ENCODE measurements around the gene GFPT1. TPM values are rescaled to one million over a fixed set of nuclear protein-coding genes. Genes with fewer than 3 reads are reported as not detected.

Gene GFPT1
- total and polyA plus RNA-seq, 4 donors, result 14.7 to 42.6 (median 18.1) TPM

DNA sequence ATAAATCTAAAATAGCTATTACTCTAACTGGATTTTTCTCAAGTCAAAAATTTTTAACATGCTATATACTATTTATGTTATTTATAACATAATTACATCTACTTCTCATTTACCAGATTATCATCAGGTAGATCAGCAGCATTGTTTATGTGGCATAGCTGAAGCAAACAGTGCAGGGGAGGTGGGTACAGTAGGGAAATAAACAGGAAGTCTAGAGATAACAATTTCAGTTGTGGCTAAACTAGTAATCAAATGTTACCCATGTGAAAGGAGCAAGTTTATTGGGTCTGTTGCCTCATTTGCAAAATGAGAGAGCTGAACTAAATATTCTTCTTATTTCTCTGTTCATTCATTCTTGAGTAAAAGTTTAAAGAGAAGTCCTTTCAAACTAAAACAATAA, 27.7 kb downstream of the GFPT1 start:
- Histone ChIP-seq H3K36me3 (ENCODE audit: control insufficient read depth in 4 of 4, insufficient read depth in 3 of 4, low read depth in 1 of 4, low read length in 3 of 4) (peaks cover 9 to 59% (median 52%) of the 10 kb centered on the region in 4 donors), H3K9me3 (ENCODE audit: control insufficient read depth in 4 of 4, low read length in 3 of 4) (no peaks in the 10 kb centered on the region), H3K27me3 (ENCODE audit: control insufficient read depth in 4 of 4, insufficient read depth in 4 of 4, low read length in 3 of 4) (no peaks in the 10 kb centered on the region), H3K9ac (ENCODE audit: low read depth in 1 of 2, low read length in 2 of 2) (no peak overlapping the region), H3K4me3 (ENCODE audit: low read depth in 1 of 3, low read length in 3 of 3) (no peak overlapping the region), H3K27ac (ENCODE audit: low read depth in 1 of 2, low read length in 2 of 2) (no peak overlapping the region), H3K4me1 (ENCODE audit: control insufficient read depth in 4 of 4, insufficient read depth in 4 of 4, low read length in 3 of 4) (peaks cover 0 to 3% (median 0%) of the 10 kb centered on the region in 4 donors)
- TF ChIP-seq RXRA (IDR thresholded peaks at IDR 0.05) (no peak), TAF1 (conservative IDR thresholded peaks at IDR 0.05) (no peak), GABPA (IDR thresholded peaks at IDR 0.05 in 1 of 2, conservative IDR thresholded peaks at IDR 0.05 in 1 of 2) (no peak), EGR1 (IDR thresholded peaks at IDR 0.05; ENCODE audit: low read depth in 2 of 2) (no peak), HNF4G (IDR thresholded peaks at IDR 0.05) (no peak), NR2F2 (IDR thresholded peaks at IDR 0.05) (no peak), HNF4A (conservative IDR thresholded peaks at IDR 0.05) (no peak), SP1 (IDR thresholded peaks at IDR 0.05) (no peak), FOXA1 (IDR thresholded peaks at IDR 0.05) (no peak), FOXA2 (IDR thresholded peaks at IDR 0.05) (no peak), JUND (IDR thresholded peaks at IDR 0.05) (no peak)
- TF ChIP-seq, protein P1, sequence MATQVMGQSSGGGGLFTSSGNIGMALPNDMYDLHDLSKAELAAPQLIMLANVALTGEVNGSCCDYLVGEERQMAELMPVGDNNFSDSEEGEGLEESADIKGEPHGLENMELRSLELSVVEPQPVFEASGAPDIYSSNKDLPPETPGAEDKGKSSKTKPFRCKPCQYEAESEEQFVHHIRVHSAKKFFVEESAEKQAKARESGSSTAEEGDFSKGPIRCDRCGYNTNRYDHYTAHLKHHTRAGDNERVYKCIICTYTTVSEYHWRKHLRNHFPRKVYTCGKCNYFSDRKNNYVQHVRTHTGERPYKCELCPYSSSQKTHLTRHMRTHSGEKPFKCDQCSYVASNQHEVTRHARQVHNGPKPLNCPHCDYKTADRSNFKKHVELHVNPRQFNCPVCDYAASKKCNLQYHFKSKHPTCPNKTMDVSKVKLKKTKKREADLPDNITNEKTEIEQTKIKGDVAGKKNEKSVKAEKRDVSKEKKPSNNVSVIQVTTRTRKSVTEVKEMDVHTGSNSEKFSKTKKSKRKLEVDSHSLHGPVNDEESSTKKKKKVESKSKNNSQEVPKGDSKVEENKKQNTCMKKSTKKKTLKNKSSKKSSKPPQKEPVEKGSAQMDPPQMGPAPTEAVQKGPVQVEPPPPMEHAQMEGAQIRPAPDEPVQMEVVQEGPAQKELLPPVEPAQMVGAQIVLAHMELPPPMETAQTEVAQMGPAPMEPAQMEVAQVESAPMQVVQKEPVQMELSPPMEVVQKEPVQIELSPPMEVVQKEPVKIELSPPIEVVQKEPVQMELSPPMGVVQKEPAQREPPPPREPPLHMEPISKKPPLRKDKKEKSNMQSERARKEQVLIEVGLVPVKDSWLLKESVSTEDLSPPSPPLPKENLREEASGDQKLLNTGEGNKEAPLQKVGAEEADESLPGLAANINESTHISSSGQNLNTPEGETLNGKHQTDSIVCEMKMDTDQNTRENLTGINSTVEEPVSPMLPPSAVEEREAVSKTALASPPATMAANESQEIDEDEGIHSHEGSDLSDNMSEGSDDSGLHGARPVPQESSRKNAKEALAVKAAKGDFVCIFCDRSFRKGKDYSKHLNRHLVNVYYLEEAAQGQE (IDR thresholded peaks at IDR 0.05), result no peak
- TF ChIP-seq, protein P2, sequence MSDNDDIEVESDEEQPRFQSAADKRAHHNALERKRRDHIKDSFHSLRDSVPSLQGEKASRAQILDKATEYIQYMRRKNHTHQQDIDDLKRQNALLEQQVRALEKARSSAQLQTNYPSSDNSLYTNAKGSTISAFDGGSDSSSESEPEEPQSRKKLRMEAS (IDR thresholded peaks at IDR 0.05), result no peak
- TF ChIP-seq, protein P3, sequence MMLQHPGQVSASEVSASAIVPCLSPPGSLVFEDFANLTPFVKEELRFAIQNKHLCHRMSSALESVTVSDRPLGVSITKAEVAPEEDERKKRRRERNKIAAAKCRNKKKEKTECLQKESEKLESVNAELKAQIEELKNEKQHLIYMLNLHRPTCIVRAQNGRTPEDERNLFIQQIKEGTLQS (IDR thresholded peaks at IDR 0.05), result no peak
- DNase-seq (ENCODE audit: low spot score), result no peak

DNA sequence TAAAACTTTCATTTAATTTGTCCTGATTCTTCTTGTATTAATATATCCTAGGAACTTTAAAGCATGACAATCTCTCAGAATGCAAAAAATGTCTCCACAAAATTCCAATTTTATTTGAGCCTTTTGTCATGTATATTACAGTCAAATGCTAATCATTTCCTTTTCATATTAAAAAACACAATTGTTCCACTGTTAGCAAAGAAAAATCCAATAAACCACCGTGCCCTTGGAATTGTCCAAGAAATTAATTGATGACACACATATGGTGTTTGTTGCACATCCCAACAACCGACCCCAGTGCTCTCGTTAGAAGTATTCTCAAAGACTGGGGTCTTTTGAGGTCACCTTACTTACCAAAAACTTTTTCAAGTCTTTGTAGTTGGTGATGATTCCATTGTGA, 28.1 kb downstream of the GFPT1 start:
- no peak for TF ChIP-seq JUND (IDR thresholded peaks at IDR 0.05)
- no peak for TF ChIP-seq FOXA1 (IDR thresholded peaks at IDR 0.05)
- TF ChIP-seq SP1 (IDR thresholded peaks at IDR 0.05), result no peak
- TF ChIP-seq RAD21 (IDR thresholded peaks at IDR 0.05), result no peak
- TF ChIP-seq HNF4A (conservative IDR thresholded peaks at IDR 0.05), result no peak
- TF ChIP-seq, protein P4, sequence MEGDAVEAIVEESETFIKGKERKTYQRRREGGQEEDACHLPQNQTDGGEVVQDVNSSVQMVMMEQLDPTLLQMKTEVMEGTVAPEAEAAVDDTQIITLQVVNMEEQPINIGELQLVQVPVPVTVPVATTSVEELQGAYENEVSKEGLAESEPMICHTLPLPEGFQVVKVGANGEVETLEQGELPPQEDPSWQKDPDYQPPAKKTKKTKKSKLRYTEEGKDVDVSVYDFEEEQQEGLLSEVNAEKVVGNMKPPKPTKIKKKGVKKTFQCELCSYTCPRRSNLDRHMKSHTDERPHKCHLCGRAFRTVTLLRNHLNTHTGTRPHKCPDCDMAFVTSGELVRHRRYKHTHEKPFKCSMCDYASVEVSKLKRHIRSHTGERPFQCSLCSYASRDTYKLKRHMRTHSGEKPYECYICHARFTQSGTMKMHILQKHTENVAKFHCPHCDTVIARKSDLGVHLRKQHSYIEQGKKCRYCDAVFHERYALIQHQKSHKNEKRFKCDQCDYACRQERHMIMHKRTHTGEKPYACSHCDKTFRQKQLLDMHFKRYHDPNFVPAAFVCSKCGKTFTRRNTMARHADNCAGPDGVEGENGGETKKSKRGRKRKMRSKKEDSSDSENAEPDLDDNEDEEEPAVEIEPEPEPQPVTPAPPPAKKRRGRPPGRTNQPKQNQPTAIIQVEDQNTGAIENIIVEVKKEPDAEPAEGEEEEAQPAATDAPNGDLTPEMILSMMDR (IDR thresholded peaks at IDR 0.05; ENCODE audit: low read depth, low read length, missing input control), result no peak
- no peak for TF ChIP-seq GABPA (IDR thresholded peaks at IDR 0.05 in 1 of 2, conservative IDR thresholded peaks at IDR 0.05 in 1 of 2)
- no peak for TF ChIP-seq TAF1 (conservative IDR thresholded peaks at IDR 0.05)
- TF ChIP-seq, protein P3 (IDR thresholded peaks at IDR 0.05), result no peak
- TF ChIP-seq FOXA2 (IDR thresholded peaks at IDR 0.05), result no peak
- TF ChIP-seq, protein P2 (IDR thresholded peaks at IDR 0.05), result no peak
- no peak for TF ChIP-seq RXRA (IDR thresholded peaks at IDR 0.05)
- WGBS, result 84% methylated on average over 3 of the region's 3 CpGs
- H3K27ac ChIP-seq (ENCODE audit: low read depth in 1 of 2, low read length in 2 of 2), result no peak overlapping the region

More for the DNA sequence above, 28.1 kb downstream of the GFPT1 start:
- Histone ChIP-seq H3K4me3 (ENCODE audit: low read depth in 1 of 3, low read length in 3 of 3) (no peak overlapping the region), H3K4me1 (ENCODE audit: control insufficient read depth in 4 of 4, insufficient read depth in 4 of 4, low read length in 3 of 4) (peaks cover 0 to 3% (median 0%) of the 10 kb centered on the region in 4 donors), H3K27me3 (ENCODE audit: control insufficient read depth in 4 of 4, insufficient read depth in 4 of 4, low read length in 3 of 4) (no peaks in the 10 kb centered on the region), H3K36me3 (ENCODE audit: control insufficient read depth in 4 of 4, insufficient read depth in 3 of 4, low read depth in 1 of 4, low read length in 3 of 4) (peaks cover 9 to 56% (median 53%) of the 10 kb centered on the region in 4 donors), H3K9ac (ENCODE audit: low read depth in 1 of 2, low read length in 2 of 2) (no peak overlapping the region), H3K9me3 (ENCODE audit: control insufficient read depth in 4 of 4, low read length in 3 of 4) (no peaks in the 10 kb centered on the region)
- no peak for DNase-seq (ENCODE audit: low spot score)

Measured in liver (tissue), 9 donors.